C4-2B (cell line): ENCODE measurements around the gene RAP1A.
"Not testable (repeated sequence)": the region's sequence is repeated elsewhere in the genome, so short reads cannot be mapped to it uniquely, and the experiment has no call there.

ENCODE experiments used
- H3K27ac ChIP-seq: fragments of 450-650 bp; 2 replicates; pipeline ENCODE4 v1.5.1; 2017
- ZFX ChIP-seq: fragments of 450-650 bp; IDR thresholded peaks from 2 replicates; pipeline ENCODE4 v1.6.1; 2017
- TF ChIP-seq, protein P1 (sequence below): fragments of 450-650 bp; conservative IDR thresholded peaks from 2 replicates; pipeline ENCODE4 v1.5.1; 2017; ENCODE audit warnings: mild to moderate bottlenecking

The RAP1A gene

DNA sequence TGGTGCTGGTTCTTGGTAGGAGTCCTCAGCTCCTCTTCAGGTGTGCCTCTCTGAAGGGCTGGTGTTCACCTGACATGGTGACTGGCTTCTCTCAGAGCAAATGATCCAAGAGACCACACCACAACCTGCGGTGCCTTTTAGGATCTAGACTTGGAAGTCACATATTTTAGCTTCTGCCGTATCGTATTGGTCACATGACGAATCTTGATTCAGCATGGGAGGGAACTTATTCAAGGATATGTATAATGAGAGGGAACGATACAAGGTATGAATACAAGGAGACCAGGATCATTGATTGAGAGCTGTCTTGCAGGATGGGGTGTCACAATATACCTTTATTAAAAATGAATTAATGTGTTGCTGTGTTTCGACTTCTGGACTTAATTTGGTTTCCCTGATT, 58.0 kb downstream of the RAP1A start:
- no peak for TF ChIP-seq ZFX
- TF ChIP-seq, protein P1, sequence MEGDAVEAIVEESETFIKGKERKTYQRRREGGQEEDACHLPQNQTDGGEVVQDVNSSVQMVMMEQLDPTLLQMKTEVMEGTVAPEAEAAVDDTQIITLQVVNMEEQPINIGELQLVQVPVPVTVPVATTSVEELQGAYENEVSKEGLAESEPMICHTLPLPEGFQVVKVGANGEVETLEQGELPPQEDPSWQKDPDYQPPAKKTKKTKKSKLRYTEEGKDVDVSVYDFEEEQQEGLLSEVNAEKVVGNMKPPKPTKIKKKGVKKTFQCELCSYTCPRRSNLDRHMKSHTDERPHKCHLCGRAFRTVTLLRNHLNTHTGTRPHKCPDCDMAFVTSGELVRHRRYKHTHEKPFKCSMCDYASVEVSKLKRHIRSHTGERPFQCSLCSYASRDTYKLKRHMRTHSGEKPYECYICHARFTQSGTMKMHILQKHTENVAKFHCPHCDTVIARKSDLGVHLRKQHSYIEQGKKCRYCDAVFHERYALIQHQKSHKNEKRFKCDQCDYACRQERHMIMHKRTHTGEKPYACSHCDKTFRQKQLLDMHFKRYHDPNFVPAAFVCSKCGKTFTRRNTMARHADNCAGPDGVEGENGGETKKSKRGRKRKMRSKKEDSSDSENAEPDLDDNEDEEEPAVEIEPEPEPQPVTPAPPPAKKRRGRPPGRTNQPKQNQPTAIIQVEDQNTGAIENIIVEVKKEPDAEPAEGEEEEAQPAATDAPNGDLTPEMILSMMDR = no peak
- no peak overlapping the region for H3K27ac ChIP-seq

DNA sequence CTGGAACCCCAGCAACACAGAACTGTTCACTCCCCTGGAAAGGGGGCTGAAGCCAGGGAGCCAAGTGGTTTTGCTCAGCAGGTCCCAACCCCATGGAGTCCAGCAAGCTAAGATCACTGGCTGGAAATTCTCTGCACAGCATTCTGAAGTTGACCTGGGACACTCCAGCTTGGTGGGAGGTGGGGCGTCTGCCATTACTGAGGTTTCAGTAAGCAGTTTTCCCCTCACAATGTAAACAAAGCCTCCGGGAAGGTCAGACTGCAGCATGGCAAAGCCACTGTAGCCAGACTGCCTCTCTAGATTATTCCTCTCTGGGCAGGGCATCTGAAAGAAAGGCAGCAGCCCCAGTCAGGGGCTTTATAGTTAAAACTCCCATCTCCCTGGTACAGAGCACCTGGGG, 60.0 kb downstream of the RAP1A start:
- TF ChIP-seq ZFX = no peak
- TF ChIP-seq, protein P1 = no peak
- no peak overlapping the region for H3K27ac ChIP-seq

DNA sequence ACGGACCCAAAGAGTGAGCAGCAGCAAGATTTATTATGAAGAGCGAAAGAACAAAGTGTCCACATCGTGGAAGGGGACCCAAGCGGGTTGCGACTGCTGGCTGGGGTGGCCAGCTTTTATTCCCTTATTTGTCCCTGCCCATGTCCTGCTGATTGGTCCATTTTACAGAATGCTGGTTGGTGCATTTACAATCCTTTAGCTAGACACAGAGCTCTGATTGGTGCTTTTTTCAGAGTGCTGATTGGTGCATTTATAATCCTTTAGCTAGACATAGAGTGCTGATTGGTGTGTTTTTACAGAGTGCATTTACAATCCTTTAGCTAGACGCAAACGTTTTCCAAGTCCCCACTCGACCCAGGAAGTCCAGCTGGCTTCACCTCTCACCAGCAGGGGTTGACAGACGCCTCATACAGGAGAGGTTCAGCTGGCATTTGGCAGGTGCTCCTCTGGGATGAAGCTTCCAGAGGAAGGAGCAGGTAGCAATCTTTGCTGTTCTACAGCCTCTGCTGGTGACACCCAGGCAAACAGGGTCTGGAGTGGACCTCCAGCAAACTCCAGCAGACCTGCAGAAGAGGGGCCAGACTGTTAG, 60.7 kb downstream of the RAP1A start:
- not testable (repeated sequence) for H3K27ac ChIP-seq

DNA sequence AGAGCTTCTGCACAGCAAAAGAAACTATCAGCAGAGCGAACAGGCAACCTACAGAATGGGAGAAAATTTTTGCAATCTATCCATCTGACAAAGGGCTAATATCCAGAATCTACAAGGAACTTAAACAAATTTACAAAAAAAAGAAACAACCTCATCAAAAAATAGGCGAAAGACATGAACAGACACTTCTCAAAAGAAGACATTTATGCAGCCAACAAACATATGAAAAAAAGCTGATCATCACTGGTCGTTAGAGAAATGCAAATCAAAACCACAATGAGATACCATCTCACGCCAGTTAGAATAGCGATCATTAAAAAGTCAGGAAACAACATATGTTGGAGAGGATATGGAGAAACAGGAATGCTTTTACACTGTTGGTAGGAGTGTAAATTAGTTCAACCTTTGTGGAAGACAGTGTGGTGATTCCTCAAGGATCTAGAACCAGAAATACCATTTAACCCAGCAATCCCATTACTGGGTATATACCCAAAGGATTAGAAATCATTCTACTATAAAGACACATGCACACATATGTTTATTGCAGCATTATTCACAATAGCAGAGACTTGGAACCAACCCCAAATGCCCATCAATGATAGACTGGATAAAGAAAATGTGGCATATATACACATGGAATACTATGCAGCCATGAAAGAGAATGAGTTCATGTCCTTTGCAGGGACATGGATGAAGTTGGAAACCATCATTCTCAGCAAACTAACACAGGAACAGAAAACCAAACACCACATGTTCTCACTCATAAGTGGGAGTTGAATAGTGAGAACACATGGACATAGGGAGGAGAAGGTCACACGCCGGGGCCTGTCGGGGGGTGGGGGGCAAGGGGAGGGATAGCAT, 65.9 kb downstream of the RAP1A start:
- H3K27ac ChIP-seq = not testable (repeated sequence)

DNA sequence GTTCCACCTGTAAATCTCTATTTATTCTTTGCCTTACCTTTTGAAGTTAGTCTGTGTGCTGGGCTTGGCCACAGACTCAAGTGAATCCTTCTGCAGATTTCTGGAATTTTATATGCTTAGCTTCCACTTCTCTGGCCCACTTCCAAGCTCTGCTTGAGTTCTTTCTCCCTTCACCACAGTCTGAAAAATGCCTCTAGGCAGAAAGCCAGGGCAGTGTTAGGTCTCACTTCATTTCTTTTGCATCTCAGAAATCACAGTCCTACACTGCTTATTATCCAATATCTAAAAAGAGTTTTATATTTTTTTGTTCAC, 70.7 kb downstream of the RAP1A start:
- TF ChIP-seq, protein P1 = no peak
- no peak overlapping the region for H3K27ac ChIP-seq

DNA sequence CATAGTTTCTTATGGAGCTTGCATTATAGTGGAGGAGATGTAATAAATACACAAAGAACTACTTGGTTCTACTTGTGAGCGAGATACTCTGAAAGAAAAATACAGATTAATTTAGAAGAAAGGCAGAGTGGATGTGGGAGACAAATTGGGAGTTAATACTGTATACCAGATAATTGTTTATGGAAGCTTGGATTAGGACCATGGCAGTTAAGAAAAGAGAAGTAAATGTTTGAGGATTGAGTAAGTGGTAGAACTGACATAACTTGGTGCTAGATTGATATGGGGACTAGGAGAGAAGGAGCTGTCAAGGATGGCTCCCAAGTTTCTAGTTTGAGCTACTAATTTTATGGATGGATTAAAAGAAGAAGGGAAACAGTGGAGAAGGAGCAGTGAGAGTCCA, 72.3 kb downstream of the RAP1A start:
- no peak overlapping the region for H3K27ac ChIP-seq
- TF ChIP-seq ZFX = no peak
- TF ChIP-seq, protein P1 = no peak

DNA sequence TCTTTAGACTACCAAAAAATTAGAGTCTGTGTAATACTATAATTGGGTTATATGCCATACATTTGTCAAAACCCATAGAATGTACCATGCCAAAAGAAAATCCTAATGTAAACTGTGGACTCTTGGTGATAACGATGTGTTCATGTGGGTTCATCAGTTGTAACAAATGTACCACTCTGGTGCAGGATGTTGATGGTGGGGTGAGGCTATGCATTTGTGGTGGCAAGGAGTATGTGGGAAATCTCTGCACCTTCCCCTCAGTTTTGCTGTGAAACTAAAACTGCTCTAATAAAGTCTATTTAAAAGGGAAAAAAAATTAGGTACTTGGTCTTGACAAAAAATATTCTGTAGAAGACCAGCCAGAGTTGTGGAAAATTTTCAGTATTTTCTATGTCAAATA, 76.2 kb downstream of the RAP1A start:
- TF ChIP-seq, protein P1 = no peak
- no peak for TF ChIP-seq ZFX
- H3K27ac ChIP-seq = no peak overlapping the region

DNA sequence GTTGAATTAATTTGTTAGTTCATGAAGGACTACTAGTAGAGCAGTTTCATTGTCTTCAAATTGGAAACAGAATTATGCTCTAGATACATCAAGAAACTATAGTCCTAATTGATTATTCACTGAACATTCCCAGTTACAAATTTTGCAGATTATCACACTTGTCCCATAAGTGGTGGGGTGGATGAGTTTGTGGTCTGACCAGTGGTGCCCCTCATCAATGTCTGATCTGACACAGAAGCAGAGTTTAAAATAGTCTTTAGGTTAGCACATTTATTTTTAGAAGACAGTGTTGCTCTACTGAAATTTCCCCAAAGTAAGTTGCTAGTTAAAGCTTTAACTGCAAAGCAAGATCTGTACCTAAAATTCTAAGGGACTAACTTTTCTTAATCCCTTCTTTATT, 76.7 kb downstream of the RAP1A start:
- no peak overlapping the region for H3K27ac ChIP-seq
- no peak for TF ChIP-seq ZFX
- TF ChIP-seq, protein P1 = no peak
